Measurements from ENCODE around the gene PTPRS.

GRCh38 chr19:5341981-5342380, 1.4 kb upstream of the PTPRS start:
- TF ChIP-seq CTCF (IDR thresholded peaks at IDR 0.05) (no peak), POLR2A (IDR thresholded peaks at IDR 0.05) (no peak)

All from right lobe of liver (tissue), 4 donors.